Neuron (in vitro differentiated cells): ENCODE measurements around the gene VPS51.
A peak's percentile ranks its signal among the peaks of the same experiment; 100 is the strongest.
"Not testable (repeated sequence)": the region's sequence is repeated elsewhere in the genome, so short reads cannot be mapped to it uniquely, and the experiment has no call there.

ENCODE experiments used
- H2AFZ ChIP-seq: one replicate; pipeline ENCODE4 v1.6.1; 2013; ENCODE audit warnings: low read depth, mild to moderate bottlenecking, inconsistent platforms, low read length, moderate library complexity
- H3K27me3 ChIP-seq: one replicate; pipeline ENCODE4 v1.6.1; 2013; ENCODE audit warnings: low read length; ENCODE audit not compliant: insufficient read depth
- H3K36me3 ChIP-seq: one replicate; pipeline ENCODE4 v1.6.1; 2013; ENCODE audit warnings: low read length; ENCODE audit not compliant: insufficient read depth
- H3K4me1 ChIP-seq: one replicate; pipeline ENCODE4 v1.6.1; 2013; ENCODE audit warnings: low read length; ENCODE audit not compliant: insufficient read depth
- H3K4me3 ChIP-seq: 2 replicates; pipeline ENCODE4 v1.5.1; 2013; ENCODE audit warnings: mild to moderate bottlenecking, low read length, moderate library complexity
- H3K9me3 ChIP-seq: one replicate; pipeline ENCODE4 v1.6.1; 2013; ENCODE audit warnings: low read length

Gene VPS51

GRCh38 chr11:65132988-65133700, 37.1 kb downstream of the VPS51 start:
- H3K4me3 ChIP-seq = peak overlapping the region; percentile 83
- H3K27me3 ChIP-seq = no peaks in the 10 kb centered on the region
- H2AFZ ChIP-seq = no peak overlapping the region
- peaks cover 23% of the 10 kb centered on the region for H3K4me1 ChIP-seq
- no peaks in the 10 kb centered on the region for H3K9me3 ChIP-seq
- peaks cover 42% of the 10 kb centered on the region for H3K36me3 ChIP-seq

DNA sequence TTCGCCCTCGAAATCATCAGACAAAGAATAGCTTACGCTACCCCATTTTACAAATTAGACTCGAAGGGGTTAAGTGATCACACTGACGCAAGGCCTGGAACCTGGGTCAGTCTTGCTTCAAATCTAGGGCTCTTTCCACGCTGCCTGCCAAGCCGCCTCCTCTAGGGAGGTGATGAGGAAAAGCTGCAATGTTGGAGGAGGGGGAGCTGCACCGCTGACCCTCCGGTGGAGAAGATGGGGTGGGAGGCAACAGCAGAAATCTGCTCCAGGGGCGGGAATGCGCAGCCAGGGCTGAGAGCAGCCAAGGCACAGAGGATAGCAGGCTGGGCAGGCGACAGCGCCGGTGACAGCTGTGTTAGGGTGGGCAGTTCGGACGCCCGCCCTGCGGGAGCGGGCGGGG, 37.7 kb downstream of the VPS51 start:
- H3K27me3 ChIP-seq = no peaks in the 10 kb centered on the region
- H3K36me3 ChIP-seq = peaks cover 39% of the 10 kb centered on the region
- peaks cover 23% of the 10 kb centered on the region for H3K4me1 ChIP-seq
- H2AFZ ChIP-seq = no peak overlapping the region
- H3K4me3 ChIP-seq = peak overlapping the region; percentile 83
- H3K9me3 ChIP-seq = no peaks in the 10 kb centered on the region

DNA sequence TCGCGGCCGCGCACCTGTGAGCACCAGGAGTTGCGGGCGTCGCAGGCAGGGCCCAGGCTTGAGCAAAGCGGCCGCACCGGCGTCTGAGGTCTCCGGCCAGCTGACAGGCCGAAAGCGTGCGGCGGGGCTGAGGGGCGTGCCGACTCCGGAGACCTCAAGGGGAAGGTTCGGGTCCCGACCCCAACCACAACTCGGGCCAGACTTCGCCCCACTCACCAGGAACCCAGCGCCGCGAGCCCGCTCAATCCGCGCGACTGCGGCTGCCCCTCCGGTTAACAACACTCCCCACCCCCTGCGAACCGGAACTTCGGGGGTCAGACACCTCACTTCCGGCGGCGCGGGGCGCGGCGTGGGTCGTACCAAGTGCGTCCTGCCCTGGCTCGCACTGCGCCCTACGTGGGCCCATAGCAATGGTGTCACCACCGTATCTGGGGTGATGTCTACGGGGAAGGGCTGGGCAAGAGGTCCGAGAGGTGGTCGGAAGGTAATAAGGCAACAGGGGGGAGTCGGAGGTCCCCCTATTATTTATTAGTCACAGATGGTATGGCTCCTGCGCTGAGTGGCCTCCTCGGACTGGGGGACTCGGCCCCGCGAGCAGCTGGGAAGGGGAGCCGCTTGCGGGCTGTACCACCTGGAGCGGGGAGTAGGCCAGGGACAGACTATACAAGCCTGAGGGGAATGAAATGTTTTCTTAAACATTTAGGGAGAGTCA, 38.4 kb downstream of the VPS51 start, which contains the start of gene SYVN1:
SYVN1 (minus strand) TSS at position 280 of the 712 bp plus-strand sequence. CDS start 918 bp downstream, outside the sequence.
- H3K4me1 ChIP-seq = peaks cover 23% of the 10 kb centered on the region
- no peaks in the 10 kb centered on the region for H3K9me3 ChIP-seq
- peaks cover 32% of the 10 kb centered on the region for H3K36me3 ChIP-seq
- peak within 1 kb of the TSS; percentile 44 for H2AFZ ChIP-seq
- H3K27me3 ChIP-seq = no peaks in the 10 kb centered on the region
- H3K4me3 ChIP-seq = peak within 1 kb of the TSS; percentile 83

GRCh38 chr11:65134952-65135632, 39.1 kb downstream of the VPS51 start:
- peaks cover 25% of the 10 kb centered on the region for H3K36me3 ChIP-seq
- no peaks in the 10 kb centered on the region for H3K27me3 ChIP-seq
- peaks cover 23% of the 10 kb centered on the region for H3K4me1 ChIP-seq
- no peaks in the 10 kb centered on the region for H3K9me3 ChIP-seq
- peak overlapping the region; percentile 44 for H2AFZ ChIP-seq
- H3K4me3 ChIP-seq = peak overlapping the region; percentile 83

DNA sequence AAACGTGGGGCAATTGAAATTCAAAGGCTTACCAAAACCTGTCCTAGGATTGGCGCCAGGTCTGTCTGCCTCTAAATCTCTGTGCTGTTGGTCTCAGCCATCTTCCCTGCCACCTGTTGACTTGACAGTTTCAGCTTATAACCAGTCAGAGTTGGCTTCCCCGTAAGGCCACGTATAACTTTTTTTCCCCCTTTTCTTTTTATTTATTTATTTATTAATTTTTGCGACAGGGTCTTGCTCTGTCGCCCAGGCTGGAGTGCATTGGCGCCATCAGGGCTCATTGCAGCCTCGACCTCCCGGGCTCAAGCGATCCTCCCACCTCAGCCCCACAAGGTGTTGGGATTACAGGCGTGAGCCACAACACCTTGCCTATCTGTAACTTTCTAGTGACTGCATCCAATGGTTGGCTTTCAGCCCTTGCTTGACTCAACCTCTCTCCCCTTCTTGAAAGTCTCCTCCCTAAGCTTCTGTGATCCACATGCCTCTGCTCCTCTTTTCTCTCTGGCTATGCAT, 39.7 kb downstream of the VPS51 start:
- Histone ChIP-seq H2AFZ (peak overlapping the region; percentile 44), H3K4me3 (peak overlapping the region; percentile 83), H3K4me1 (peaks cover 23% of the 10 kb centered on the region), H3K9me3 (no peaks in the 10 kb centered on the region), H3K27me3 (no peaks in the 10 kb centered on the region), H3K36me3 (peaks cover 22% of the 10 kb centered on the region)

DNA sequence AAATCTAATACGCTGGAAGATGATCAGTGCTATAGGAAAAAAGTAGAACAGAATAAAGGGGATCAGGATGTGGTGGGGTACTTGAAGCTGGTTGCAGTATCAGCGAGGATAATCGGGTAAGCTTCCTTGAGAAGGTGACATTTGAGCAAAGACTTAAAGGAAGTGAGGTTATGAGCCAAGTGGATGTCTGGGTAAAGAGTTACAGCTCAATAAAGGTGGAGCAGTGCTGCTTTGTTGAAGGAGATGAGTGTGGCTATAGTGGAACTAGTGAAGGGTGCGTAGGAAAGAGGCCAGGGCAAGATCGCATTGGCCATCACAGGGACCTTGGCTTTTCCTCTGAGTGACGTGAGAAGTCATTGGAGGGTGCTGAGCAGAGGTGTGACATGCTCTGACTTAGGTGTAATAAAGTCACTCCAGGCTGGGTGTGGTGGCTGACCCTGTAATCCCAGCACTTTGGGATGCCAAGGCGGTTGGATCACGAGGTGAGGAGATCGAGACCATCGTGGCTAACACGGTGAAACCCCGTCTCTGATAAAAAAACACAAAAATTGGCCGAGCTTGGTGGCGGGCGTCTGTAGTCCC, 40.6 kb downstream of the VPS51 start:
- peaks cover 12% of the 10 kb centered on the region for H3K36me3 ChIP-seq
- no peaks in the 10 kb centered on the region for H3K9me3 ChIP-seq
- no peaks in the 10 kb centered on the region for H3K27me3 ChIP-seq
- H3K4me3 ChIP-seq = no peak overlapping the region
- H3K4me1 ChIP-seq = peaks cover 23% of the 10 kb centered on the region
- no peak overlapping the region for H2AFZ ChIP-seq

DNA sequence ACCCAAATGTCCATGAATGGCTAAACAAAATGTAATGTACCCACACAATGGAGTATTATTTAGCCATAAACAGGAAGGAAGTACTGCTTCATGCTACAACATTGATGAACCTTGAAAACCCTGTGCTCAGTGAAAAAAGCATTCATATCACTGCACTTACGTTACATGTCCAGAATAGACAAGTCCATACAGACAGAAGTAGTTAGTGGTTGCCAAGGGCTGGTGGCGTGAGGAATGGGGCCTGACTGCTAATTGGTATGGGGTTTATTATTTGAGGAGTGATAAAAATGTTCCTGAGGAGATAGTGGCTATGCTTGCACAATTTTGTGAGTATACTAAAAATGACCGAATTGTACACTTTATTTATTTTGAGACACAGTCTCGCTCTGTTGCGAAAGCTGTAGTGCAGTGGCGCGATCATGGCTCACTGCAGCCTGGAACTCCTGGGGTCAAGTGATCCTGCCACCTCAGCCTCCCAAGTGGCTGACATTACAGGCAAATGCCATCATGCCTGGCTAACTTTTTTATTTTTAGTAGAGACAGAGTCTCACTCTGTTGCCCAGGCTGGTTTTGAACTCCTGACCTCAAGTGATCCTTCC, 46.0 kb downstream of the VPS51 start:
- H3K27me3 ChIP-seq = peaks cover 2% of the 10 kb centered on the region
- H3K36me3 ChIP-seq = no peaks in the 10 kb centered on the region
- H2AFZ ChIP-seq = no peak overlapping the region
- no peak overlapping the region for H3K4me3 ChIP-seq
- H3K4me1 ChIP-seq = no peaks in the 10 kb centered on the region
- peaks cover 2% of the 10 kb centered on the region for H3K9me3 ChIP-seq

GRCh38 chr11:65147352-65148075, 51.5 kb downstream of the VPS51 start:
- Histone ChIP-seq H2AFZ (no peak overlapping the region), H3K4me3 (no peak overlapping the region), H3K4me1 (peaks cover 8% of the 10 kb centered on the region), H3K36me3 (no peaks in the 10 kb centered on the region), H3K9me3 (peaks cover 2% of the 10 kb centered on the region), H3K27me3 (peaks cover 2% of the 10 kb centered on the region)

DNA sequence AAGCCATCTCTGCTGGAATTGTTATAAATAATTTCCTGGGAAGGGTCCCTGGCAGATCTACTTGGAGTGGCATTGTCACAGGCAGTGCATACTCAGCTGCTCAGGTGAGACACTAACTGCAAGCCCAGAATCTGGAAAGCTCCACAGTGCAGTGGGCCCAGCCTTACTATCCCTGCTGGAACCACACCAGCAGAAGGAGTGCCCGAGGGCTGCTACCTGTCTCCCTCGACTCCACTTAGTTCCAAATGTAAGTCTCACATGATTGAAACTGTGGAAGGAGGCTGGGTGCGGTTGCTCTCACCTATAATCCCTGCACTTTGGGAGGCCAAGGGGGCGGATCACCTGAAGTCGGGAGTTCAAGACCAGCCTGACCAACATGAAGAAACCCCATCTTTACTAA, 52.6 kb downstream of the VPS51 start:
- Histone ChIP-seq H3K4me1 (peaks cover 8% of the 10 kb centered on the region), H2AFZ (no peak overlapping the region), H3K36me3 (no peaks in the 10 kb centered on the region), H3K27me3 (peaks cover 2% of the 10 kb centered on the region), H3K9me3 (peaks cover 2% of the 10 kb centered on the region), H3K4me3 (no peak overlapping the region)

GRCh38 chr11:65150131-65150508, 54.1 kb downstream of the VPS51 start:
- H3K4me3 ChIP-seq, H3K36me3 ChIP-seq, H3K9me3 ChIP-seq, H2AFZ ChIP-seq, H3K4me1 ChIP-seq, H3K27me3 ChIP-seq: not testable (repeated sequence)

DNA sequence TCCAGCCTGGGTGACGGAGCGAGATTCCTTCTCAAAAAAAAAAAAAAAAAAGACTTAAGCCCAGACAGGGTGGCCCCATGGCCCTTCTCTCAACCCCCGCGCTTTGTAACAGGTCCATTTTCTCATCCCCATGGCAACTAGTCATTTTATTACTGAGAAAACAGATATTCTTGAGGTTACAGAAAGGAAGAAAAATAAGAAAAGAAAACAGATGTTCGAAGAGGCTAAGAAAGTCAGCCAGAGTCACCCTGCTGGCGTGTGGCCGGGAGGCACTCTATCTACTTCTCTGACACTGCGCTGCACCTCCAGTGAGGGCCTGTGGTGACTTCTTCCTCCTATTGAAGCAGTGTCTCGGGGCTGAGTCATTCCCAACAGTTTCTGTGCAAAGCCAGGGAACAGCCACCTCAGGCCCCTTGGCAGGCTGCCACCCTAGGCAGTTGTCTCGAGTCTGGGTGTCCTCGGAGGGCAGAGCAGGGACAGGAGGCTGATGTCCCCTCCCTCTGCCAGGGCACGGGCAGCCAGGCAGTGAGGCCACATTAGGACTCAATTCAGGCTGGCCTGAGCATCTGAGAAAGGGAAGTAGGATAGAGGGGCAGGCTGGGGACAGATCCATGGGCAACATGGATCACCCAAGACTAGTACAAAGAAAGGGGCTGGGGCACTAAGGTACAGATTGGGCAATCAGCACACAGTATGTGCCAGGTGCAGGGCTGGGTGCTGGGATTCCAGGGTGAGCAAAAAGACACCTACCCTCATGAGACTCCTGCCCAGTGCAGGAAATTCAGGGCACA, 54.7 kb downstream of the VPS51 start:
- Histone ChIP-seq H2AFZ (peak overlapping the region; percentile 48), H3K4me1 (peaks cover 8% of the 10 kb centered on the region), H3K9me3 (peaks cover 2% of the 10 kb centered on the region), H3K36me3 (no peaks in the 10 kb centered on the region), H3K27me3 (no peaks in the 10 kb centered on the region), H3K4me3 (no peak overlapping the region)
